GM23338 (cell line): Measurements from ENCODE around the gene RIMS1. TPM values are rescaled to one million over a fixed set of nuclear protein-coding genes. Genes with fewer than 3 reads are reported as not detected.
A peak's percentile ranks its signal among the peaks of the same experiment; 100 is the strongest.

ENCODE experiments used
- ATAC-seq: fragments of 200-7000 bp; cut with Tn5 transposase; 3 replicates; pipeline ENCODE4 v1.9.1; 2020
- DNase-seq: peaks from one replicate; pipeline ENCODE4 v3.0.0-alpha.2; 2015; ENCODE audit warnings: low spot score
- H2AFZ ChIP-seq: fragments of 200-600 bp; sonication (generic); 2 replicates; pipeline ENCODE4 v1.8.0; 2016; ENCODE audit warnings: antibody characterized with exemption, mild to moderate bottlenecking, moderate library complexity
- H3F3A ChIP-seq: fragments of 200-600 bp; sonication (generic); replicated peaks from 2 replicates; pipeline ENCODE4 v1.8.0; 2017; ENCODE audit warnings: antibody characterized with exemption, mixed run types, low read depth
- H3K27ac ChIP-seq: fragments of 200-600 bp; sonication (generic); 2 replicates; pipeline ENCODE4 v1.6.1; 2016; ENCODE audit warnings: low read depth
- H3K27me3 ChIP-seq: fragments of 200-600 bp; sonication (generic); 2 replicates; pipeline ENCODE4 v1.8.0; 2016; ENCODE audit warnings: mild to moderate bottlenecking, mixed run types, moderate library complexity; ENCODE audit not compliant: insufficient read depth
- H3K36me3 ChIP-seq: fragments of 200-600 bp; sonication (generic); 2 replicates; pipeline ENCODE4 v1.8.0; 2016; ENCODE audit warnings: mild to moderate bottlenecking; ENCODE audit not compliant: insufficient read depth
- H3K4me1 ChIP-seq: fragments of 200-600 bp; sonication (generic); 2 replicates; pipeline ENCODE4 v1.8.0; 2016; ENCODE audit warnings: mild to moderate bottlenecking, moderate library complexity; ENCODE audit not compliant: insufficient read depth
- H3K4me2 ChIP-seq: fragments of 200-600 bp; sonication (generic); 2 replicates; pipeline ENCODE4 v1.7.1; 2017; ENCODE audit warnings: mixed run types
- H3K4me3 ChIP-seq: fragments of 200-600 bp; sonication (generic); 2 replicates; pipeline ENCODE4 v1.6.1; 2016; ENCODE audit warnings: mixed run types
- H3K79me2 ChIP-seq: fragments of 200-600 bp; sonication (generic); replicated peaks from 2 replicates; pipeline ENCODE4 v1.8.0; 2017; ENCODE audit warnings: mild to moderate bottlenecking; ENCODE audit not compliant: insufficient read depth
- H3K9me2 ChIP-seq: fragments of 200-600 bp; sonication (generic); 2 replicates; pipeline ENCODE4 v1.8.0; 2017; ENCODE audit not compliant: insufficient read depth
- H4K20me1 ChIP-seq: fragments of 200-600 bp; sonication (generic); replicated peaks from 2 replicates; pipeline ENCODE4 v1.8.0; 2017; ENCODE audit warnings: mild to moderate bottlenecking; ENCODE audit not compliant: insufficient read depth
- H3K27ac Mint-ChIP-seq: 2 replicates; pipeline ENCODE4 v1.8.0; 2020; ENCODE audit warnings: inconsistent platforms, mild to moderate bottlenecking, moderate library complexity, mixed read lengths
- H3K27me3 Mint-ChIP-seq: 3 replicates; pipeline ENCODE4 v1.8.0; 2022; ENCODE audit warnings: low read depth, mild to moderate bottlenecking, moderate library complexity, mixed read lengths, inconsistent platforms; ENCODE audit not compliant: insufficient read depth, poor library complexity
- H3K36me3 Mint-ChIP-seq: 3 replicates; pipeline ENCODE4 v1.8.0; 2021; ENCODE audit warnings: low read depth, mild to moderate bottlenecking, inconsistent platforms, moderate library complexity, mixed read lengths
- H3K4me1 Mint-ChIP-seq: 3 replicates; pipeline ENCODE4 v1.8.0; 2020; ENCODE audit warnings: mild to moderate bottlenecking, inconsistent platforms, mixed read lengths
- H3K4me3 Mint-ChIP-seq: 3 replicates; pipeline ENCODE4 v1.8.0; 2021; ENCODE audit warnings: moderate library complexity, mild to moderate bottlenecking, inconsistent platforms, mixed read lengths
- H3K9me3 Mint-ChIP-seq: 3 replicates; pipeline ENCODE4 v1.8.0; 2020; ENCODE audit warnings: moderate library complexity, mild to moderate bottlenecking, inconsistent platforms, mixed read lengths
- JUNB ChIP-seq: IDR thresholded peaks from one replicate; pipeline ENCODE4 v1.6.1; 2016; ENCODE audit warnings: antibody characterized with exemption; ENCODE audit not compliant: unreplicated experiment
- POLR2AphosphoS5 ChIP-seq: IDR thresholded peaks from 2 replicates; pipeline ENCODE4 v1.6.1; 2016; ENCODE audit warnings: antibody characterized with exemption, low read depth
- STAT1 ChIP-seq: IDR thresholded peaks from one replicate; pipeline ENCODE4 v1.6.1; 2016; ENCODE audit warnings: antibody characterized with exemption; ENCODE audit not compliant: unreplicated experiment
- ZNF331 ChIP-seq: fragments of 250-450 bp; sonication (Bioruptor Pico); IDR thresholded peaks from 2 replicates; pipeline ENCODE4 v1.5.0; 2020; ENCODE audit warnings: low read depth, mild to moderate bottlenecking, moderate library complexity
- polyA plus RNA-seq: library from polyadenylated mRNA; unstranded; fragments of >200 nt; fragmentation: Nextera tagmentation; extraction: Ambion mirVana; gene quantifications from 2 replicates; pipeline ENCODE4 v1.2.1, GENCODE V29; 2016
- total RNA-seq: library from RNA; depleted of rRNA; stranded (reverse); fragments of >200 nt; shearing (Covaris generic); gene quantifications from 2 replicates; pipeline ENCODE4 v1.2.3, GENCODE V29; 2014
- TF ChIP-seq, protein P1 (sequence below): IDR thresholded peaks from one replicate; pipeline ENCODE4 v1.6.1; 2018; ENCODE audit warnings: antibody characterized with exemption; ENCODE audit not compliant: unreplicated experiment
- TF ChIP-seq, protein P2 (sequence below): fragments of 250-450 bp; sonication (Bioruptor Pico); IDR thresholded peaks from 2 replicates; pipeline ENCODE4 v1.5.0; 2020; ENCODE audit warnings: mild to moderate bottlenecking, moderate library complexity
- TF ChIP-seq, protein P3 (sequence below), 2 experiments: fragments of 200-600 bp in 1 of 2; sonication (generic) in 1 of 2; conservative IDR thresholded peaks; 2 replicates each; pipeline versions ENCODE4 v1.5.1 to v1.6.1; 2016 to 2017; ENCODE audit warnings: antibody characterized with exemption in 2 of 2, low read depth in 2 of 2, mild to moderate bottlenecking in 2 of 2, moderate library complexity in 1 of 2

Gene RIMS1
- total and polyA plus RNA-seq, 2 experiments from 2014 or later = 0.89 to 4.0 TPM

DNA sequence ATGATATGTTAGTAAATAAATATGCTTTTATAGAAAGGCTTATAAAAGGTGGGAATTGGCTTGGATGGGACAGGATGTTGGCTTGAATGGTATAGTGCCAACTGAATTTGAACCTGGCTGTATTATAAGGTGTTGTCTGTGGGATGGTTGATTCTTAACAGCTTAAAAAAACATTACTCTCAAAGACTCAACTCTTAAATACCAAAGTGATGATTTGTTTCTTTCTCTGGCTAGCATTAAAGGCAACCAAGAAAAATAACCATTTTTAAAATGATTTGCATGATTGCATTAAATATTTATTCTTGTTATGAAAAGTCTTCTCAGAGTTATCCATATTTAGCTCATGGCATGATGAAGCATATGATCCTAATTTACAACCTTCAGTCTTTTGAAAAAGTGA is 216.2 kb downstream of the RIMS1 start (continued):
- TF ChIP-seq, protein P1, sequence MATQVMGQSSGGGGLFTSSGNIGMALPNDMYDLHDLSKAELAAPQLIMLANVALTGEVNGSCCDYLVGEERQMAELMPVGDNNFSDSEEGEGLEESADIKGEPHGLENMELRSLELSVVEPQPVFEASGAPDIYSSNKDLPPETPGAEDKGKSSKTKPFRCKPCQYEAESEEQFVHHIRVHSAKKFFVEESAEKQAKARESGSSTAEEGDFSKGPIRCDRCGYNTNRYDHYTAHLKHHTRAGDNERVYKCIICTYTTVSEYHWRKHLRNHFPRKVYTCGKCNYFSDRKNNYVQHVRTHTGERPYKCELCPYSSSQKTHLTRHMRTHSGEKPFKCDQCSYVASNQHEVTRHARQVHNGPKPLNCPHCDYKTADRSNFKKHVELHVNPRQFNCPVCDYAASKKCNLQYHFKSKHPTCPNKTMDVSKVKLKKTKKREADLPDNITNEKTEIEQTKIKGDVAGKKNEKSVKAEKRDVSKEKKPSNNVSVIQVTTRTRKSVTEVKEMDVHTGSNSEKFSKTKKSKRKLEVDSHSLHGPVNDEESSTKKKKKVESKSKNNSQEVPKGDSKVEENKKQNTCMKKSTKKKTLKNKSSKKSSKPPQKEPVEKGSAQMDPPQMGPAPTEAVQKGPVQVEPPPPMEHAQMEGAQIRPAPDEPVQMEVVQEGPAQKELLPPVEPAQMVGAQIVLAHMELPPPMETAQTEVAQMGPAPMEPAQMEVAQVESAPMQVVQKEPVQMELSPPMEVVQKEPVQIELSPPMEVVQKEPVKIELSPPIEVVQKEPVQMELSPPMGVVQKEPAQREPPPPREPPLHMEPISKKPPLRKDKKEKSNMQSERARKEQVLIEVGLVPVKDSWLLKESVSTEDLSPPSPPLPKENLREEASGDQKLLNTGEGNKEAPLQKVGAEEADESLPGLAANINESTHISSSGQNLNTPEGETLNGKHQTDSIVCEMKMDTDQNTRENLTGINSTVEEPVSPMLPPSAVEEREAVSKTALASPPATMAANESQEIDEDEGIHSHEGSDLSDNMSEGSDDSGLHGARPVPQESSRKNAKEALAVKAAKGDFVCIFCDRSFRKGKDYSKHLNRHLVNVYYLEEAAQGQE = no peak
- TF ChIP-seq JUNB = no peak

DNA sequence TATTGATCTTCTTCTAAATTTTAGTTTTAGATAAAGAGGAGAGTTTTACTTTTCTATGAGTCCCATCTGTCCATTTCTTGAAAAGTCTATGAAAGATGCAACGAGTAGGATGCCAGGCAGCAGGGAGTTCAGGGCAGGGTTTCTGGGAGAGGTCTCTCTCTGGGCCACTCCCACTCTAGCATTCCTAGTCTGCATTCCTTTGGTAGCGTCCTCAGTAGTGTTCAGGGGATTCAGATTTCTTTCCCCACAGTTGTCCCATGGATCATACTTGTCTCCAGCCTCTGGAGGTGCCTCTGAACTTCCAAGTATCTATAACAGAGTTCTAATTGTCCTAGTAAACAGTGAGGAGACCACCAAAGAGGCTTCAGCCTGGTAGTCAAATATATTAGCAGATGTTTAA is 225.3 kb downstream of the RIMS1 start:
- no peak overlapping the region for H3K27ac Mint-ChIP-seq
- H3K9me3 Mint-ChIP-seq = no peaks in the 10 kb centered on the region
- Histone ChIP-seq H4K20me1 (no peaks in the 10 kb centered on the region), H2AFZ (no peak overlapping the region), H3K9me2 (no peaks in the 10 kb centered on the region), H3K36me3 (no peaks in the 10 kb centered on the region), H3K4me3 (no peak overlapping the region), H3K4me1 (no peaks in the 10 kb centered on the region), H3F3A (no peaks in the 10 kb centered on the region), H3K27ac (no peak overlapping the region), H3K4me2 (no peak overlapping the region), H3K27me3 (no peaks in the 10 kb centered on the region), H3K79me2 (no peaks in the 10 kb centered on the region)
- peak; percentile 23; the same call in 2 of the 3 replicates for ATAC-seq
- no peaks in the 10 kb centered on the region for H3K36me3 Mint-ChIP-seq
- TF ChIP-seq POLR2AphosphoS5 = no peak
- H3K27me3 Mint-ChIP-seq = peaks cover 2% of the 10 kb centered on the region
- H3K4me1 Mint-ChIP-seq = no peaks in the 10 kb centered on the region
- peak; percentile 20 for DNase-seq
- no peak overlapping the region for H3K4me3 Mint-ChIP-seq

DNA sequence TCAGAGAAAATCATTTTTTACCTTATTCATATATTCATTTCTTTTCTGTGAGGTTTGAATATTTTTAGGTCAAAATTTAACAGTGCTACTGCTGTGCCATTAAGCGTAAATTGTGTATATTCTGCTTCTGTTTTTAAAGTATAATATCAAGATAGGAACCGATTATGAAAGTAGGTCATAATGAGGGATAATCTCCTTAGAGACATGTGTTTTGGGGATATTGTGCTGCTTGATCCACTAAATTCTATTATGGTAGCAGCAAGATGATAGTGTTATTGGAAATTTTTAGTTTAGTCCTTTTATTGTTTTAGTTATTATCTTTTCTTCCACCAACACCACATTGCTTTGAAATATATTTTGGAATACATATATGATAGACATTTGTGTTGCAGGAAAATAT is 244.0 kb downstream of the RIMS1 start:
- Mint-ChIP-seq H3K36me3 (peaks cover 15% of the 10 kb centered on the region; the same call in 2 of the 3 replicates), H3K4me3 (no peak overlapping the region), H3K4me1 (peaks cover 22% of the 10 kb centered on the region), H3K27ac (no peak overlapping the region), H3K27me3 (no peaks in the 10 kb centered on the region), H3K9me3 (peaks cover 13% of the 10 kb centered on the region)
- Histone ChIP-seq H3K79me2 (no peaks in the 10 kb centered on the region), H2AFZ (no peak overlapping the region), H4K20me1 (no peaks in the 10 kb centered on the region), H3K27ac (no peak overlapping the region), H3K4me3 (no peak overlapping the region), H3K9me2 (no peaks in the 10 kb centered on the region), H3F3A (no peaks in the 10 kb centered on the region), H3K4me2 (no peak overlapping the region), H3K27me3 (peaks cover 22% of the 10 kb centered on the region; the same call in 1 of the 2 replicates), H3K36me3 (peaks cover 8% of the 10 kb centered on the region; the same call in 1 of the 2 replicates), H3K4me1 (no peaks in the 10 kb centered on the region)
- DNase-seq = no peak
- ATAC-seq = no peak
- TF ChIP-seq POLR2AphosphoS5 (no peak), STAT1 (no peak), ZNF331 (CRISPR knock-in tag) (no peak)
- TF ChIP-seq, protein P2, sequence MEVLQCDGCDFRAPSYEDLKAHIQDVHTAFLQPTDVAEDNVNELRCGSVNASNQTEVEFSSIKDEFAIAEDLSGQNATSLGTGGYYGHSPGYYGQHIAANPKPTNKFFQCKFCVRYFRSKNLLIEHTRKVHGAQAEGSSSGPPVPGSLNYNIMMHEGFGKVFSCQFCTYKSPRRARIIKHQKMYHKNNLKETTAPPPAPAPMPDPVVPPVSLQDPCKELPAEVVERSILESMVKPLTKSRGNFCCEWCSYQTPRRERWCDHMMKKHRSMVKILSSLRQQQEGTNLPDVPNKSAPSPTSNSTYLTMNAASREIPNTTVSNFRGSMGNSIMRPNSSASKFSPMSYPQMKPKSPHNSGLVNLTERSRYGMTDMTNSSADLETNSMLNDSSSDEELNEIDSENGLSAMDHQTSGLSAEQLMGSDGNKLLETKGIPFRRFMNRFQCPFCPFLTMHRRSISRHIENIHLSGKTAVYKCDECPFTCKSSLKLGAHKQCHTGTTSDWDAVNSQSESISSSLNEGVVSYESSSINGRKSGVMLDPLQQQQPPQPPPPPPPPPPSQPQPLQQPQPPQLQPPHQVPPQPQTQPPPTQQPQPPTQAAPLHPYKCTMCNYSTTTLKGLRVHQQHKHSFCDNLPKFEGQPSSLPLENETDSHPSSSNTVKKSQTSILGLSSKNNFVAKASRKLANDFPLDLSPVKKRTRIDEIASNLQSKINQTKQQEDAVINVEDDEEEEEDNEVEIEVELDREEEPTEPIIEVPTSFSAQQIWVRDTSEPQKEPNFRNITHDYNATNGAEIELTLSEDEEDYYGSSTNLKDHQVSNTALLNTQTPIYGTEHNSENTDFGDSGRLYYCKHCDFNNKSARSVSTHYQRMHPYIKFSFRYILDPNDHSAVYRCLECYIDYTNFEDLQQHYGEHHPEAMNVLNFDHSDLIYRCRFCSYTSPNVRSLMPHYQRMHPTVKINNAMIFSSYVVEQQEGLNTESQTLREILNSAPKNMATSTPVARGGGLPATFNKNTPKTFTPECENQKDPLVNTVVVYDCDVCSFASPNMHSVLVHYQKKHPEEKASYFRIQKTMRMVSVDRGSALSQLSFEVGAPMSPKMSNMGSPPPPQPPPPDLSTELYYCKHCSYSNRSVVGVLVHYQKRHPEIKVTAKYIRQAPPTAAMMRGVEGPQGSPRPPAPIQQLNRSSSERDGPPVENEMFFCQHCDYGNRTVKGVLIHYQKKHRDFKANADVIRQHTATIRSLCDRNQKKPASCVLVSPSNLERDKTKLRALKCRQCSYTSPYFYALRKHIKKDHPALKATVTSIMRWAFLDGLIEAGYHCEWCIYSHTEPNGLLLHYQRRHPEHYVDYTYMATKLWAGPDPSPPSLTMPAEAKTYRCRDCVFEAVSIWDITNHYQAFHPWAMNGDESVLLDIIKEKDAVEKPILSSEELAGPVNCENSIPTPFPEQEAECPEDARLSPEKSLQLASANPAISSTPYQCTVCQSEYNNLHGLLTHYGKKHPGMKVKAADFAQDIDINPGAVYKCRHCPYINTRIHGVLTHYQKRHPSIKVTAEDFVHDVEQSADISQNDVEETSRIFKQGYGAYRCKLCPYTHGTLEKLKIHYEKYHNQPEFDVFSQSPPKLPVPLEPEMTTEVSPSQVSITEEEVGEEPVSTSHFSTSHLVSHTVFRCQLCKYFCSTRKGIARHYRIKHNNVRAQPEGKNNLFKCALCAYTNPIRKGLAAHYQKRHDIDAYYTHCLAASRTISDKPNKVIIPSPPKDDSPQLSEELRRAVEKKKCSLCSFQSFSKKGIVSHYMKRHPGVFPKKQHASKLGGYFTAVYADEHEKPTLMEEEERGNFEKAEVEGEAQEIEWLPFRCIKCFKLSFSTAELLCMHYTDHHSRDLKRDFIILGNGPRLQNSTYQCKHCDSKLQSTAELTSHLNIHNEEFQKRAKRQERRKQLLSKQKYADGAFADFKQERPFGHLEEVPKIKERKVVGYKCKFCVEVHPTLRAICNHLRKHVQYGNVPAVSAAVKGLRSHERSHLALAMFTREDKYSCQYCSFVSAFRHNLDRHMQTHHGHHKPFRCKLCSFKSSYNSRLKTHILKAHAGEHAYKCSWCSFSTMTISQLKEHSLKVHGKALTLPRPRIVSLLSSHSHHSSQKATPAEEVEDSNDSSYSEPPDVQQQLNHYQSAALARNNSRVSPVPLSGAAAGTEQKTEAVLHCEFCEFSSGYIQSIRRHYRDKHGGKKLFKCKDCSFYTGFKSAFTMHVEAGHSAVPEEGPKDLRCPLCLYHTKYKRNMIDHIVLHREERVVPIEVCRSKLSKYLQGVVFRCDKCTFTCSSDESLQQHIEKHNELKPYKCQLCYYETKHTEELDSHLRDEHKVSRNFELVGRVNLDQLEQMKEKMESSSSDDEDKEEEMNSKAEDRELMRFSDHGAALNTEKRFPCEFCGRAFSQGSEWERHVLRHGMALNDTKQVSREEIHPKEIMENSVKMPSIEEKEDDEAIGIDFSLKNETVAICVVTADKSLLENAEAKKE (CRISPR knock-in tag) = no peak
- TF ChIP-seq, protein P3, sequence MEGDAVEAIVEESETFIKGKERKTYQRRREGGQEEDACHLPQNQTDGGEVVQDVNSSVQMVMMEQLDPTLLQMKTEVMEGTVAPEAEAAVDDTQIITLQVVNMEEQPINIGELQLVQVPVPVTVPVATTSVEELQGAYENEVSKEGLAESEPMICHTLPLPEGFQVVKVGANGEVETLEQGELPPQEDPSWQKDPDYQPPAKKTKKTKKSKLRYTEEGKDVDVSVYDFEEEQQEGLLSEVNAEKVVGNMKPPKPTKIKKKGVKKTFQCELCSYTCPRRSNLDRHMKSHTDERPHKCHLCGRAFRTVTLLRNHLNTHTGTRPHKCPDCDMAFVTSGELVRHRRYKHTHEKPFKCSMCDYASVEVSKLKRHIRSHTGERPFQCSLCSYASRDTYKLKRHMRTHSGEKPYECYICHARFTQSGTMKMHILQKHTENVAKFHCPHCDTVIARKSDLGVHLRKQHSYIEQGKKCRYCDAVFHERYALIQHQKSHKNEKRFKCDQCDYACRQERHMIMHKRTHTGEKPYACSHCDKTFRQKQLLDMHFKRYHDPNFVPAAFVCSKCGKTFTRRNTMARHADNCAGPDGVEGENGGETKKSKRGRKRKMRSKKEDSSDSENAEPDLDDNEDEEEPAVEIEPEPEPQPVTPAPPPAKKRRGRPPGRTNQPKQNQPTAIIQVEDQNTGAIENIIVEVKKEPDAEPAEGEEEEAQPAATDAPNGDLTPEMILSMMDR (conservative IDR thresholded peaks at IDR 0.05; ENCODE audit: low read depth in 2 of 2) = no peak
